HG03196 (cell line): ENCODE results near the gene CDKN1A.

ENCODE experiments used
- ATAC-seq: cut with Tn5 transposase; IDR thresholded peaks from one replicate; pipeline ENCODE4 v1.9.1; 2021; ENCODE audit not compliant: unreplicated experiment

CDKN1A gene

GRCh38 chr6:36677059-36677749 is 1.3 kb upstream of the CDKN1A start:
- ATAC-seq, result no peak

- ATAC-seq, result no peak
Observed at GRCh38 chr6:36677753-36678487, 594 bp upstream of the CDKN1A start.

DNA sequence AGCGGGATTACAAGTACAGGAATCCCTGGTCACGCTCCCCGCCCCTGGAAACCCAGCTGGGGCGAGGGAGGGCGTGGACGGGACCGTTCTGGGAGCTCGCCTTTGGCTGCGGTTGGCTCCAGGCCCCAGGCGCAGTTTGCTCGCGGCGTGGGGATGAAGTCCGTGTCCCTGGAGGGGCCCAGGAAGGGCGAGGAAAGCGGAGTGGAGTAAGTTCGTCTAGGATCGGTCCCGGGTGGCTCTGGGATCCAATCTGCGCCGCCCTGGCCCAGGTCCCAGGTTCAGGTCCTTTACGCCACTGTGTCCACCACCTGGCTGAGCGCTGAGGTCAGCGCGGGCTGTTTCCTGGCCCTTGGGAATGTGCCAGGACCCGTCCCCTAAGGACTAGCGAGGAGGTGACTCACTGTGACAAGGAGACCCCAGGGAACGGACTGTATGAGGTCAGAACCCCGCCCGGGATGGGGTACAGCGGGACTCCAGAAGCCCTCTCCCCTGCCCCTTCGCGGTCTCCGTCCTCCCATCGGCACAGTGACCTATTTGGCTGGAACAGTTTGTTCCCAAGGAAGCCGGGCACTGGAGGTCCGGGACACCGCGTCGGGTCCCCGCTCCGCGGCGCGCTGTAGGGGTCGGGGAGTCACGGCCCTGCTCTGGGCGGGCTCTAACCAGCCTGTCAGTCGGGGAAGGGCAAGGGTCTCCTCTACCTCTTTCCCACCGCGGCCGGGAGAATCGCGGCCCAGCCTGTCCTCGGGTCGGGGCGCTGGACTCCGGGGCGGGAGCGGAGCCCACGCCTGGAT is 724 bp downstream of the CDKN1A start:
- no peak for ATAC-seq

DNA sequence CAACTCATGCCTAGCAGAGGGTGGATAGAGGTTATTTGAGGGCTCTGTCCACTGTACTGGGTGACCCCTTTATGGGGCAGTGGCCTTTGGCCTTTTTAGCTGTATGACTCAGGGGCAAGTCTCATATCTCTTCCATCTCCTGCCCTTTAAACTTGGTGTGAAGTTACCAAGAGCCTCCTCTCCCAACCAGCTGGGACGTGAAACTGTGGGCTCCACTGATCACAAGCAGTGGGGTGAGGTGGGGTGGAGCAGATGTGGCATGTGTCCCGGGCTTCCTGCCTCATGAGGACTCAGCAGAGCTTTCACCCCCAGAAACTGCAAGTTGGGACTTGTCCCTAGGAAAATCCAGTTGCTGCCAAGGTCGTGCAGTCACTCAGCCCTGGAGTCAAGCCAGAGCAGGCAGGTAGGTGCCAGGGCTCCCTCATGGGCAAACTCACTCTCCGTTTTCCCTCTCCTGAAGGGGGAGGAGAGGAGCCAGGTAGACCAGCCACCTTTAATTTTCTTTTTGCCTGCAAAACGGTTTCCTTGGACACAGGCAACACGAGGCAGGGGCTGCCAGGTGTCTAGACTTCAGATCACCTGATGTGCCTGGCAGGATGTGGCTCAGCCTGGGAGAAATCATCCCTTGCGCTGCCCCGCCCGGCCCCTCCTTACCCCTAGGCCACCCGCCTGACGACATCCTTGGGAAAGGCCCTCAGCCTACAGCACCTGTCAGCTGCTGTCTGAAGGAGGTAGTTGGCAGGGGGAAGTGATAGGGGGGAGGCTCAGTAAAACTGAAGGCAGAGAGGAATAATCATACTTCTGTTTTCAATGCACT is 4.0 kb downstream of the CDKN1A start:
- peak; percentile 27 for ATAC-seq

DNA sequence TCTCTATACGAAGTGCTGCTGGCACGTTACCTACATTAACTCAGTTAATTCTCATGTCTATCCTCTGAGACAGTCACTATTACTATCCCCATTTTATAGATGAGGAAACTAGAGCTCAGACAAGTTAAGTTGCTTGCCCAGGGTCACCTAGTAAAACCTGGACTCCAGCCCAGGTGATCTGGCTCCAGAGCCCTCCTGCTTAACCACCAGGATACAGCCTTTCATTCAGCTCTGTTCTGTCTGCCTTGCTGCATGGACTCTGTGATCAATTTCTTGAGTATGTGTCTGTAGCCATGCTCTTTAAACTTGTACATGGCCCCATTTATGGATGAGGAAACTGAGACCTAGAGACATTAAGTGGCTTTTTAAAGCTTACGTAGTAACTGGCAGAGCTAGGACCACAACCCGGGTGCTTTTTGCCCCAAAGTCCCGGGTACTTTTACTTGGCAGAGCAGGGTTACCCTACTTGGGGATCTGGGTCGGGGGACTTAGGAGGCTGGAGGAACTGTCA is 4.7 kb downstream of the CDKN1A start:
- no peak for ATAC-seq

DNA sequence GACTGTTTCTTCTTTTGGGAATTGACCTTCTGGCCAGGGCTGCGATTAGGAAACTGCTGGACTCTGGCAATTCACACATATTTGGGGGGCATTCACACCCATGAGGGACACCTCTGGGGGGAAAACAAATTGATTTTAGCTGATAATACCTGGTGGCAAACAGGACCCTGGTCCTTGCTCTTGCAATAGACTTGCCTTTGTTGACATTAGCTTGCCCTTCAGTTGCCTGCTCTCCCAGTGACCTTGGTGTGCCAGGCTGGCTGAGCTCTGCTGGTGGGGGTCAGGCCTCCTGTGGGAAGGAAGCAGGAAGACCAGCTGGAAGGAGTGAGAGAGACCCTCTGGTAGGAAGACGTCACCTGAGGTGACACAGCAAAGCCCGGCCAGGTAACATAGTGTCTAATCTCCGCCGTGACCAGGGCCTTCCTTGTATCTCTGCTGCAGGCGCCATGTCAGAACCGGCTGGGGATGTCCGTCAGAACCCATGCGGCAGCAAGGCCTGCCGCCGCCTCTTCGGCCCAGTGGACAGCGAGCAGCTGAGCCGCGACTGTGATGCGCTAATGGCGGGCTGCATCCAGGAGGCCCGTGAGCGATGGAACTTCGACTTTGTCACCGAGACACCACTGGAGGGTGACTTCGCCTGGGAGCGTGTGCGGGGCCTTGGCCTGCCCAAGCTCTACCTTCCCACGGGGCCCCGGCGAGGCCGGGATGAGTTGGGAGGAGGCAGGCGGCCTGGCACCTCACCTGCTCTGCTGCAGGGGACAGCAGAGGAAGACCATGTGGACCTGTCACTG is 5.3 kb downstream of the CDKN1A start:
- ATAC-seq, result no peak

- ATAC-seq, result no peak
Observed at GRCh38 chr6:36684447-36684812, 5.9 kb downstream of the CDKN1A start.

DNA sequence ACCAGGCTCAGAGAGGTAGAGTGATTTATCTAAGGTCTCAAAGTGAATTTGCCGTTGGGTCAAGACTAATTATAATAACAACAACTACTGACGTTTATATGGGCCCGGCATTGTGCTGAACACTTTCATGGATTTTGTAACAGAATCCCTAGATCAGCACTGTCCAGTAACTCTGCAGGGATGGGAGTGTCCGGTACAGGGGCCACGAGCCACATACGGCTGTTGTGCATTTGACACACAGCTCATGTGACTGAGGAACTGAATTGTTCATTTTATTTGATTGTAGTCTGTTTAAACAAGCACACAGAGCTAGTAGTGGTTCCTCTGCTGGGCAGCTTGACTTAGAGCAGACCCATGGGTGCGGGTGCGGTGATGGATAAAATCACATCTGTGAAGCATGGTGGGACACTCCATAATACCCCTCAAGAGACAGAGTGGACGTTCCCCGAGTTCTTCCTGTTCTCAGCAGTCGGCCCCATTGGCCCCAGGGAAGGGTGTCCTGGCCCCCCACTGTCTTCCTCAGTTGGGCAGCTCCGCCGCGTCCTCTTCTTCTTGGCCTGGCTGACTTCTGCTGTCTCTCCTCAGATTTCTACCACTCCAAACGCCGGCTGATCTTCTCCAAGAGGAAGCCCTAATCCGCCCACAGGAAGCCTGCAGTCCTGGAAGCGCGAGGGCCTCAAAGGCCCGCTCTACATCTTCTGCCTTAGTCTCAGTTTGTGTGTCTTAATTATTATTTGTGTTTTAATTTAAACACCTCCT is 6.8 kb downstream of the CDKN1A start:
- ATAC-seq, result no peak

GRCh38 chr6:36685926-36686667 is 7.6 kb downstream of the CDKN1A start:
- no peak for ATAC-seq

DNA sequence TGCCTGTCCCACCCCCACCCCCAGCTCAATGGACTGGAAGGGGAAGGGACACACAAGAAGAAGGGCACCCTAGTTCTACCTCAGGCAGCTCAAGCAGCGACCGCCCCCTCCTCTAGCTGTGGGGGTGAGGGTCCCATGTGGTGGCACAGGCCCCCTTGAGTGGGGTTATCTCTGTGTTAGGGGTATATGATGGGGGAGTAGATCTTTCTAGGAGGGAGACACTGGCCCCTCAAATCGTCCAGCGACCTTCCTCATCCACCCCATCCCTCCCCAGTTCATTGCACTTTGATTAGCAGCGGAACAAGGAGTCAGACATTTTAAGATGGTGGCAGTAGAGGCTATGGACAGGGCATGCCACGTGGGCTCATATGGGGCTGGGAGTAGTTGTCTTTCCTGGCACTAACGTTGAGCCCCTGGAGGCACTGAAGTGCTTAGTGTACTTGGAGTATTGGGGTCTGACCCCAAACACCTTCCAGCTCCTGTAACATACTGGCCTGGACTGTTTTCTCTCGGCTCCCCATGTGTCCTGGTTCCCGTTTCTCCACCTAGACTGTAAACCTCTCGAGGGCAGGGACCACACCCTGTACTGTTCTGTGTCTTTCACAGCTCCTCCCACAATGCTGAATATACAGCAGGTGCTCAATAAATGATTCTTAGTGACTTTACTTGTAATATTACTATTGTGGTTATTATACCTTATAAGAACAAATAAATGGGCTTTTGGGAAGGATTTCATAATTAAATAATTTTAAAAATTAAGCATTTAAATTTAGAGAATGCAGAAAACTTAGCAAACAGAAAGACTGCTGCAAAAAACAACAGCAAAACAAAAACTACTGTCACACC is 8.4 kb downstream of the CDKN1A start:
- no peak for ATAC-seq

DNA sequence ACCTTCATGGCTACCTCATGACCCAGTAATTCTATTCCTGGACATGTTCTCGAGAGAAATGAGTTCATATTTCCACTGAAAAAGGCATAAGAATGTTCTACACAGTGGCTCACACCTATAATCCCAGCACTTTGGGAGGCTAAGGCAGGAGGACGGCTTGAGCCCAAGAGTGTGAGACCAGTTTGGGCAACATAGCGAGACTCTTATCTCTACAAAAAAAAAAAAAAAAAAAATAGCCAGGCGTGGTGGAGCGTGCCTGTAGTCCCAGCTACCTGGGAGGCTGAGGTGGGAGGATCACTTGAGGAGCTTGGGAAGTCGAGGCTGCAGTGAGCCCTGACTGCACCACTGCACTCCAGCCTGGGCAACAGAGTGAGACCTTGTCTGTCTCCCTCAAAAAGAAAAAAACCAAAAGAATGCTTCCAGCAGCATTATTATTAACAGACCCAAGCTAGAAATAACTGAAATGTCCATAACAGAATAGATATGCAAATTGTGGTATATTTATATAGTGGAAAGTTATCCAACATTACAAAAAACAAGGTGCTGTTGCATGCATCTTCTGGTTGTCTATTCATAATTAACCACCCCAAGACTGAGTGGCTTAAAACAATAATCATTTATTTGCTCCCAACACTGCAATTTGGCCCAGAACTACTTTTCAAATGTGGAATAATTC is 9.7 kb downstream of the CDKN1A start:
- ATAC-seq, result no peak

GRCh38 chr6:36688739-36689075 is 10.2 kb downstream of the CDKN1A start:
- ATAC-seq, result no peak

GRCh38 chr6:36691011-36691410 is 12.5 kb downstream of the CDKN1A start:
- ATAC-seq, result no peak

DNA sequence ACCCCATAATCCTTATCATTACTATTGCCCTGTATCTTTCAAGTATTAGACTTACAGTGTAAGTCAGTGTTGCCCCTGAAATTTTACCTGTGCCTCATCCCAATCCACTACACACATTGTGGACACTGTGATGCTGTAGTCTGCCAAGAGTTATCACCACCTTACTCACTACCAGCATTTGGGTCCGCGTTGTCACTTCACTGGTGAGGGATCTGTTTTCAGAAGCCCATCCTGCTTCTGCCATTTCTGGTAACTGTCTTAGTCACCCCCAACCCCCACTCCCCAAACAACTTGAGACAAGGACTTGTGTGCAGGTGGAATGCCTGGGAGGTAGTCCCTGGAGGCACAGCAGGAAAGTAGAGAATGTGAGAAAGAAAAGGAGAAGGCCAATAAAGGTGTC is 13.1 kb downstream of the CDKN1A start:
- no peak for ATAC-seq

GRCh38 chr6:36692220-36692619 is 13.7 kb downstream of the CDKN1A start:
- no peak for ATAC-seq

GRCh38 chr6:36692861-36693702 is 14.6 kb downstream of the CDKN1A start:
- no peak for ATAC-seq
